Globus pallidus (tissue), 1 donor: ENCODE measurements around the gene RAI1.

ENCODE experiments used
- DNase-seq: peaks from one replicate; pipeline ENCODE4 v3.0.0-alpha.2; 2015; ENCODE audit warnings: low spot score

Gene RAI1

GRCh38 chr17:17816831-17817551 is 135.7 kb downstream of the RAI1 start:
- no peak for DNase-seq

- DNase-seq, result no peak
These were observed 136.3 kb downstream of the RAI1 start for GRCh38 chr17:17817552-17817947.

GRCh38 chr17:17818088-17818526 is 136.8 kb downstream of the RAI1 start:
- DNase-seq, result no peak

GRCh38 chr17:17819111-17819510 is 137.9 kb downstream of the RAI1 start:
- no peak for DNase-seq

GRCh38 chr17:17819561-17819995 is 138.3 kb downstream of the RAI1 start:
- DNase-seq, result peak; percentile 71

- DNase-seq, result no peak
These were observed 138.8 kb downstream of the RAI1 start for GRCh38 chr17:17820046-17820445.

- no peak for DNase-seq
These were observed 139.4 kb downstream of the RAI1 start for GRCh38 chr17:17820463-17821158.

GRCh38 chr17:17822189-17822588 is 140.9 kb downstream of the RAI1 start:
- DNase-seq, result peak; percentile 98

- DNase-seq, result peak; percentile 54
These were observed 141.4 kb downstream of the RAI1 start for GRCh38 chr17:17822616-17823015.

GRCh38 chr17:17823433-17824118 is 142.3 kb downstream of the RAI1 start:
- DNase-seq, result peak; percentile 94

GRCh38 chr17:17824119-17824782 is 143.0 kb downstream of the RAI1 start:
- peak; percentile 69 for DNase-seq

GRCh38 chr17:17824783-17825614 is 143.7 kb downstream of the RAI1 start:
- DNase-seq, result no peak

GRCh38 chr17:17826342-17826713 is 145.1 kb downstream of the RAI1 start:
- no peak for DNase-seq

- no peak for DNase-seq
These were observed 145.9 kb downstream of the RAI1 start for GRCh38 chr17:17826942-17827785.

GRCh38 chr17:17827826-17828621 is 146.8 kb downstream of the RAI1 start:
- DNase-seq, result no peak

- DNase-seq, result no peak
These were observed 149.0 kb downstream of the RAI1 start for GRCh38 chr17:17830269-17830567.

GRCh38 chr17:17830740-17831207 is 149.5 kb downstream of the RAI1 start:
- no peak for DNase-seq

- DNase-seq, result peak; percentile 68
These were observed 150.2 kb downstream of the RAI1 start for GRCh38 chr17:17831208-17832031.

- DNase-seq, result no peak
These were observed 150.7 kb downstream of the RAI1 start for GRCh38 chr17:17832032-17832363.
